ENCODE results near the gene PTPRN2. TPM values are rescaled to one million over a fixed set of nuclear protein-coding genes. Genes with fewer than 3 reads are reported as not detected.

Gene PTPRN2
- total and polyA plus RNA-seq, 9 of the 15 experiments (the other 6 are each of a cell fraction or from before 2014, with no cell fraction given) = not detected

DNA sequence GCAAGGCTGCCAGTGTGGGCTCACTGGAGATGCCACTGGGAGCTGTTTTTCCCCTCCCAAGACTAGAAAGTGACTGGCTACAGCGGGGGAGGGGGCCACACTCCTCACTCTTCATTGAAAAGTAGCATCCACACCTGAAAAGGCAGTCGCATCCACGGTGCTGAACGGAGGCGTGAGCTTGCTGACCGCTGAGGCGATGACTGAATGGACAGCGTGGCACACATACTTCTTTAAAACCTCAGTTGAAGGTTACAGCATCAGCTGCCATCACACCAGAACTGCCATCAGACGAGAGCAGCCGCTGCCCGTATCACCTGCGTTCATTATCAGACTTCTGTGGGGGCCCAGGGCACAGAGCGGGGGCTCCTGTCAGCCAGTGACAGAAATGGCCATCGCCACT is 923.6 kb downstream of the PTPRN2 start:
- intact Hi-C loops (cut with micrococcal nuclease) = no loop called here
- CTCF ChIA-PET (ENCODE audit: low intra/inter-chr PET ratio) = no interaction called here

More for the DNA sequence above, 923.6 kb downstream of the PTPRN2 start:
- peaks cover 59 to 79% of the 10 kb centered on the region in 2 experiments for H3K27me3 ChIP-seq (ENCODE audit: control insufficient read depth in 2 of 2, insufficient read depth in 2 of 2, low read length in 2 of 2)
- H2AFZ ChIP-seq (ENCODE audit: low read depth, low read length) = no peak overlapping the region
- H3K4me3 ChIP-seq = no peak overlapping the region
- H3K4me2 ChIP-seq (ENCODE audit: insufficient read depth, low read length) = no peak overlapping the region
- no peaks in the 10 kb centered on the region for H3K36me3 ChIP-seq (ENCODE audit: control insufficient read depth, insufficient read depth, low read length)
- H4K20me1 ChIP-seq (replicated peaks; ENCODE audit: control insufficient read depth, insufficient read depth, low read length) = peaks cover 20% of the 10 kb centered on the region
- WGBS (ENCODE audit: insufficient coverage, low coverage, missing lambda C conversion rate) = under 1% methylated on average over 14 of the region's 14 CpGs
- POLR2A ChIA-PET = interaction anchor here (1.0 kb wide), 1 partner anchor 10 kb away, joined by 4 read pairs; no protein-coding TSS in a partner anchor
- DNase-seq (ENCODE audit: extremely low read depth in 1 of 4, low spot score in 3 of 4) = no peak
- TF ChIP-seq, protein P1, sequence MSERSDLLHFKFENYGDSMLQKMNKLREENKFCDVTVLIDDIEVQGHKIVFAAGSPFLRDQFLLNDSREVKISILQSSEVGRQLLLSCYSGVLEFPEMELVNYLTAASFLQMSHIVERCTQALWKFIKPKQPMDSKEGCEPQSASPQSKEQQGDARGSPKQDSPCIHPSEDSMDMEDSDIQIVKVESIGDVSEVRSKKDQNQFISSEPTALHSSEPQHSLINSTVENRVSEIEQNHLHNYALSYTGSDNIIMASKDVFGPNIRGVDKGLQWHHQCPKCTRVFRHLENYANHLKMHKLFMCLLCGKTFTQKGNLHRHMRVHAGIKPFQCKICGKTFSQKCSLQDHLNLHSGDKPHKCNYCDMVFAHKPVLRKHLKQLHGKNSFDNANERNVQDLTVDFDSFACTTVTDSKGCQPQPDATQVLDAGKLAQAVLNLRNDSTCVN (CRISPR knock-in tag; IDR thresholded peaks at IDR 0.05) = no peak
- TF ChIP-seq HDAC1 (IDR thresholded peaks at IDR 0.05) (no peak), MAFF (IDR thresholded peaks at IDR 0.05; ENCODE audit: low read length) (no peak), IRF2 (CRISPR knock-in tag; IDR thresholded peaks at IDR 0.05) (no peak), MIER1 (IDR thresholded peaks at IDR 0.05; ENCODE audit: low read depth) (no peak), GATA2 (CRISPR knock-in tag; IDR thresholded peaks at IDR 0.05) (no peak), NRF1 (conservative IDR thresholded peaks at IDR 0.05 in 1 of 2, IDR thresholded peaks at IDR 0.05 in 1 of 2) (no peak), POLR3A (IDR thresholded peaks at IDR 0.05; ENCODE audit: borderline replicate concordance, extremely low read depth, insufficient read depth, insufficient read length) (no peak), NCOA6 (IDR thresholded peaks at IDR 0.05) (no peak), HNRNPUL1 (IDR thresholded peaks at IDR 0.05; ENCODE audit: low read length) (no peak)
- TF ChIP-seq, protein P2, sequence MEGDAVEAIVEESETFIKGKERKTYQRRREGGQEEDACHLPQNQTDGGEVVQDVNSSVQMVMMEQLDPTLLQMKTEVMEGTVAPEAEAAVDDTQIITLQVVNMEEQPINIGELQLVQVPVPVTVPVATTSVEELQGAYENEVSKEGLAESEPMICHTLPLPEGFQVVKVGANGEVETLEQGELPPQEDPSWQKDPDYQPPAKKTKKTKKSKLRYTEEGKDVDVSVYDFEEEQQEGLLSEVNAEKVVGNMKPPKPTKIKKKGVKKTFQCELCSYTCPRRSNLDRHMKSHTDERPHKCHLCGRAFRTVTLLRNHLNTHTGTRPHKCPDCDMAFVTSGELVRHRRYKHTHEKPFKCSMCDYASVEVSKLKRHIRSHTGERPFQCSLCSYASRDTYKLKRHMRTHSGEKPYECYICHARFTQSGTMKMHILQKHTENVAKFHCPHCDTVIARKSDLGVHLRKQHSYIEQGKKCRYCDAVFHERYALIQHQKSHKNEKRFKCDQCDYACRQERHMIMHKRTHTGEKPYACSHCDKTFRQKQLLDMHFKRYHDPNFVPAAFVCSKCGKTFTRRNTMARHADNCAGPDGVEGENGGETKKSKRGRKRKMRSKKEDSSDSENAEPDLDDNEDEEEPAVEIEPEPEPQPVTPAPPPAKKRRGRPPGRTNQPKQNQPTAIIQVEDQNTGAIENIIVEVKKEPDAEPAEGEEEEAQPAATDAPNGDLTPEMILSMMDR (IDR thresholded peaks at IDR 0.05 in 2 of 3, conservative IDR thresholded peaks at IDR 0.05 in 1 of 3; ENCODE audit: insufficient read depth in 2 of 3, low read depth in 1 of 3, low read length in 3 of 3) = no peak
- no peaks in the 10 kb centered on the region for H3K9me3 ChIP-seq (replicated peaks; ENCODE audit: control insufficient read depth, insufficient read depth, low read depth, low read length)
- no peak overlapping the region for H3K27ac ChIP-seq (ENCODE audit: extremely low read depth, low read depth, low read length)
- H3K9me1 ChIP-seq (ENCODE audit: control insufficient read depth, insufficient read depth, low read length) = no peaks in the 10 kb centered on the region
- in situ Hi-C loops (cut with MboI) = no loop called here
- no peak overlapping the region for H3K9ac ChIP-seq (ENCODE audit: insufficient read depth in 1 of 2, low read depth in 2 of 2, low read length in 2 of 2)
- no peak for ATAC-seq
- H3K79me2 ChIP-seq (ENCODE audit: control insufficient read depth, insufficient read depth, low read length) = no peaks in the 10 kb centered on the region
- FAIRE-seq = no peak
- BruUV-seq (replicated peaks) = no TSS peak
- H3K4me1 ChIP-seq (replicated peaks in 1 of 2; ENCODE audit: control insufficient read depth in 2 of 2, insufficient read depth in 2 of 2, low read length in 2 of 2) = peaks cover 0 to 8% of the 10 kb centered on the region in 2 experiments; a peak in 1 of 5 replicates
